Measurements from ENCODE around the gene CUBN.

The CUBN gene

GRCh38 chr10:17006631-17007417 is 122.8 kb downstream of the CUBN start:
- DNase-seq: no peak

- DNase-seq: no peak
Measured at GRCh38 chr10:17005621-17006566, 123.7 kb downstream of the CUBN start.

GRCh38 chr10:17004801-17005380 is 124.7 kb downstream of the CUBN start:
- no peak for DNase-seq

- DNase-seq: no peak
Measured at GRCh38 chr10:17003651-17004286, 125.8 kb downstream of the CUBN start.

- DNase-seq: peak; percentile 5
Measured at GRCh38 chr10:17003151-17003550, 126.5 kb downstream of the CUBN start.

GRCh38 chr10:17001961-17002749 is 127.5 kb downstream of the CUBN start:
- no peak for DNase-seq

GRCh38 chr10:17001297-17001744 is 128.3 kb downstream of the CUBN start:
- no peak for DNase-seq

- no peak for DNase-seq
Measured at GRCh38 chr10:16999665-17000451, 129.8 kb downstream of the CUBN start.

GRCh38 chr10:16996530-16996964 is 133.1 kb downstream of the CUBN start:
- DNase-seq: no peak

DNA sequence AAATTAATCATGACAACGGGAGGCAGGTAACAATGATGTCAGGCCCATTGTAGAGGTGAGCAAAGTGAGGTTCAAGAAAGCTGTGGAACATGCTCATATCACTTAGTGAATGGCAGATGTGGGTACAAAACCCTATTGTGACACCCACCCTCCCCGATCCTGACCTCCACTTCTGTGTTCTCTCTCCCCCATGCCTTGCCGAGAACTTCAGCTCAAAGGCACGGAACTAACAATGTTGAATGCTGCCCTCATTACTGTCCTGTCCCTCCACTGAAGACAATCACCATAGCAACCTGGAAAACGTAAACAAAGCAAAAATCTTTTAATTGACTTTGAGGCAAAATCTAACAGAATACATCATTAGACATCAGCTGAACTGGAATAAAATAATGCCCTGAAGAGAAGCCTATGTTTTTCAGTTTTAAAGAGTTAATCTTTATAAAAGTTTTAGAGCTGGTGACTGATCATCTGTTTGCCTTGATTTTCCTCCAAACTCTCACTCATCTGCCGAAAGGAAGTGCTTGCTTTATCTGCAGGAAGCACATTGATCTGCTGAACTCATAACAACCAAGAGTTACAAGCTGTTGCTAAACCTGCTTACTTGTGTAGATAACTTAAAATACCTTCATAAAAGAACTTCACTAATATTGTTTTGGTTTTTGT is 133.6 kb downstream of the CUBN start:
- DNase-seq: no peak

- DNase-seq: no peak
Measured at GRCh38 chr10:16993186-16993585, 136.4 kb downstream of the CUBN start.

- DNase-seq: no peak
Measured at GRCh38 chr10:16992611-16993119, 136.9 kb downstream of the CUBN start.

- DNase-seq: no peak
Measured at GRCh38 chr10:16991011-16991410, 138.6 kb downstream of the CUBN start.

DNA sequence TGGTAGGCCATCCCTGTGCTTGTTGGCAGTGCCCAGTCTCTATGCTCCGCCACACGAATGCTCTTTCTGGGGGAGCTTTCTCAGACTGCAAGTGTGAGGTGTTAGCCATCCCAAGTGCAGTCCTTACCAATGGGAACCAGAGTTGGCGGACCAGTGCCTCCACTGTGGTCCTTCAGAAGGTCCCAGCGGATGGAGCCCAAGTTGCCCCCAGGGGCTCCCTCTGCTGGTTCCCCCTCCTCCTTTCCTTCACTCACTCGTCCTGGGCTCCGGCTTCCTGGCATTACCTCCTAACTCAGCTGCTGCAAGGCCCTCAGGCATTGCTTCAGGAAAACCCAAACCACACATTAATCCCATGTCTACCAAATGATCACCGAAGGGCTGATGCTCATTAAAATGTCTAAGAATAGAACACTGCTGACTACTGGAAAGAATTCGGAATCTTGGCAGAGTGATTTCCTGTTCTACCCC is 139.8 kb downstream of the CUBN start:
- DNase-seq: no peak

DNA sequence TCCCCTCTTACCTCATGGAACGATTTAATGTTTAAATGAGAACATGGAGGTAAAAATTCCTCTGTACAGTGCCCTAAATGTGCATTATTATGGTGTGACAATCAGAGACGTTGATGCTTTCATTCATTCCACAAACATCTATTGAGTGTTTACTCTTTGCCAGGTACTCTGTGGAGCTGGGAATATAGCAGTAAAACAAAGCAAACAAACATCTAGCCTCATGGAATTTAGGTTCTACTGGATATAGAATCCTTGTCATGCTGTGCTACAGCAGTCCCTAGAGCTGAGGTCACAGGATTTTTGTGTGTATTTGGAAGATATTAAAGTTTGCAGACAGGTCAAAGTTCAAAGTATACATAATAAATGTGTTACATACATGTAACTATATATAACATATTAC is 140.7 kb downstream of the CUBN start:
- no peak for DNase-seq

DNA sequence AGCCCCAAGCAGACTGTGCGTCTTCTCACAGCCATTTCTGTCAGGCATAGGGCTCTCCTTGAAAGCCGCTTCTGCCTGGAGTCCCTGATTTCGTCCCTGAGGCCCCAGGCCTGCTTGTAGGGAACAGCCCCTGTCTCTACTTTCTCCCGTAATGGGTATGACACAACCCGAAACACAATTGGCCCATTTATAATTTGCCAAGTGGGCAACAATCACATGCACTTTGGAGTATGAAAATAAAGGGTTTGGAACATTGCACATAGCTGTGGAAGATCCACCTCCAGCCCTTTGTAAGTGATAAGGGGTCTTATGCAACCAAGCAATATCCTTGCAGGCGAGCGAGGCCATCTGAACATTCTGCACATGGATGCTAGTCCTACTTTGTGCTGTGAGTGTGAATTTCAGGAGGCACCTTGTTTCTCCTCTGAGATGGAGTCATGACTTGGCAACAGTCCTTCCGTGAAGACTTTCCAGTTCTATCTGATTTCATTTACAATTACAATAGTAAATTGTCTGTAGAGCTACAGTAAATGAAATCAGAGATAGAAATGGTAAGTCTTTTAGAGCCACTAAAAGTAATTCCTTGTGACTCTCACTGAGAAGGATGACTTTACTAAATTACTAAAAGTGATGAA is 141.5 kb downstream of the CUBN start:
- no peak for DNase-seq

DNA sequence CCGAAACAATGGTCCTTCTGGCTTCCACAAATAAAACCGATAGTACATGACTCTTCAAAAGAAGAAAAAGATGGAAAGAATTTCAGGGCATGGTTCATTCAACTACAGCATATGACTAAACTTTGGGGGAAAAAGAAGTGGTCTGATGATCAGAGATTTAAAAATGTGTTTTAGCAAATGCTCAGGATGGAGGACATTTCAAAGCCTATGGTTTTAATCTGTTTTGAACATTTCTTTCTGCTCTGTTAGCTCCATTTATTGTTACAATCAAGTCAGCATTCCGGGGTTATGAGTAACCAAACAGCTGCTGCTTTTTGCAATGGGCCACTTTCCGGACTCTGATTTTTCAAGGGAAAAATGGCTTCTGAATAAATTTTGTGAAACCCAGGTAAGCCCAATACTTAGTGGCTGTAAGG is 142.4 kb downstream of the CUBN start:
- DNase-seq: no peak

- no peak for DNase-seq
Measured at GRCh38 chr10:16986406-16987205, 143.0 kb downstream of the CUBN start.

- DNase-seq: no peak
Measured at GRCh38 chr10:16986082-16986405, 143.6 kb downstream of the CUBN start.
